HepG2 (cell line): Measurements from ENCODE around the gene PGK2. TPM values are rescaled to one million over a fixed set of nuclear protein-coding genes. Genes with fewer than 3 reads are reported as not detected.

ENCODE experiments used
- AGO2 ChIP-seq: fragments of 200-400 bp; formaldehyde crosslinking; optimal IDR thresholded peaks from 2 replicates; pipeline ENCODE3; 2017; ENCODE audit warnings: mild to moderate bottlenecking, low read depth, low read length, moderate library complexity
- CENPT ChIP-seq: sonication (generic); formaldehyde crosslinking; IDR thresholded peaks from 2 replicates; pipeline ENCODE4 v1.8.0; 2022; ENCODE audit warnings: low read depth, mild to moderate bottlenecking, moderate library complexity, missing genetic modification reagents
- CENPX ChIP-seq: sonication (generic); formaldehyde crosslinking; IDR thresholded peaks from 2 replicates; pipeline ENCODE4 v1.9.0; 2021; ENCODE audit warnings: mild to moderate bottlenecking, missing genetic modification reagents, moderate library complexity
- CHCHD3 ChIP-seq: sonication (generic); formaldehyde crosslinking; IDR thresholded peaks from 2 replicates; pipeline ENCODE4 v1.8.0; 2022; ENCODE audit warnings: mild to moderate bottlenecking, missing genetic modification reagents, moderate library complexity
- EED ChIP-seq: sonication (generic); formaldehyde crosslinking; IDR thresholded peaks from 2 replicates; pipeline ENCODE4 v1.5.0; 2020; ENCODE audit warnings: mild to moderate bottlenecking, missing genetic modification reagents
- ETV6 ChIP-seq: sonication (generic); formaldehyde crosslinking; conservative IDR thresholded peaks from 2 replicates; pipeline ENCODE4 v1.4.0; 2020; ENCODE audit warnings: missing genetic modification reagents
- GLI4 ChIP-seq: sonication (generic); formaldehyde crosslinking; IDR thresholded peaks from 2 replicates; pipeline ENCODE4 v1.5.1; 2020; ENCODE audit warnings: missing genetic modification reagents, mild to moderate bottlenecking, moderate library complexity, borderline replicate concordance
- HMG20A ChIP-seq: IDR thresholded peaks from 2 replicates; pipeline ENCODE4 v1.6.1; 2016; ENCODE audit warnings: borderline replicate concordance
- KDM1A ChIP-seq: IDR thresholded peaks from 2 replicates; pipeline ENCODE4 v1.6.1; 2016; ENCODE audit warnings: missing compliant biosample characterization
- KDM5B ChIP-seq: sonication (generic); formaldehyde crosslinking; IDR thresholded peaks from 2 replicates; pipeline ENCODE4 v1.4.0; 2020; ENCODE audit warnings: missing genetic modification reagents, mild to moderate bottlenecking, borderline replicate concordance
- KLF13 ChIP-seq: sonication (generic); formaldehyde crosslinking; IDR thresholded peaks from 2 replicates; pipeline ENCODE4 v1.4.0; 2020; ENCODE audit warnings: mild to moderate bottlenecking, missing genetic modification reagents
- KMT2B ChIP-seq: IDR thresholded peaks from 2 replicates; pipeline ENCODE4 v1.6.1; 2016; ENCODE audit warnings: missing genetic modification reagents, missing compliant biosample characterization
- LRRFIP1 ChIP-seq: sonication (generic); formaldehyde crosslinking; conservative IDR thresholded peaks from 2 replicates; pipeline ENCODE4 v1.4.0; 2020; ENCODE audit warnings: missing genetic modification reagents
- MXI1 ChIP-seq: IDR thresholded peaks from 3 replicates; pipeline ENCODE4 v1.6.1; 2012; ENCODE audit warnings: low read depth, low read length, inconsistent platforms, borderline replicate concordance
- PAF1 ChIP-seq: IDR thresholded peaks from 2 replicates; pipeline ENCODE4 v1.6.1; 2016; ENCODE audit warnings: missing genetic modification reagents, missing compliant biosample characterization
- SMAD9 ChIP-seq: sonication (generic); formaldehyde crosslinking; IDR thresholded peaks from 2 replicates; pipeline ENCODE4 v1.5.1; 2020; ENCODE audit warnings: mild to moderate bottlenecking, missing genetic modification reagents
- YEATS4 ChIP-seq: sonication (generic); formaldehyde crosslinking; IDR thresholded peaks from 2 replicates; pipeline ENCODE4 v1.4.0; 2020; ENCODE audit warnings: missing genetic modification reagents, borderline replicate concordance
- ZFP41 ChIP-seq: sonication (generic); formaldehyde crosslinking; IDR thresholded peaks from 2 replicates; pipeline ENCODE4 v1.4.0; 2020; ENCODE audit warnings: mild to moderate bottlenecking, missing genetic modification reagents, borderline replicate concordance
- ZNF224 ChIP-seq: sonication (generic); formaldehyde crosslinking; IDR thresholded peaks from 2 replicates; pipeline ENCODE4 v1.5.0; 2020; ENCODE audit warnings: mild to moderate bottlenecking, missing genetic modification reagents
- ZNF232 ChIP-seq: sonication (generic); formaldehyde crosslinking; IDR thresholded peaks from 2 replicates; pipeline ENCODE4 v1.4.0; 2020; ENCODE audit warnings: missing genetic modification reagents, borderline replicate concordance
- ZNF264 ChIP-seq: sonication (generic); formaldehyde crosslinking; IDR thresholded peaks from 2 replicates; pipeline ENCODE4 v1.4.0; 2020; ENCODE audit warnings: missing genetic modification reagents
- ZNF564 ChIP-seq: sonication (generic); formaldehyde crosslinking; IDR thresholded peaks from 2 replicates; pipeline ENCODE4 v1.8.1; 2023; ENCODE audit warnings: mild to moderate bottlenecking, missing genetic modification reagents
- ZNF572 ChIP-seq: sonication (generic); formaldehyde crosslinking; IDR thresholded peaks from 2 replicates; pipeline ENCODE4 v1.5.1; 2020; ENCODE audit warnings: mild to moderate bottlenecking, missing genetic modification reagents
- polyA plus RNA-seq, 8 experiments: library from polyadenylated mRNA; depleted of rRNA in 3 of 8; stranded (reverse) in 7 of 8; unstranded in 1 of 8; fragments of >200 nt; fragmentation: Illumina TruSeq in 4 of 8; extraction: Trizol in 4 of 8; gene quantifications; 2 replicates each; pipeline versions ENCODE4 v1.2.1 to v1.2.3, GENCODE V29; 2011 to 2016; ENCODE audit warnings: low read depth in 4 of 8, missing spikeins in 1 of 8, mixed read lengths in 1 of 8; ENCODE audit not compliant: insufficient read depth in 1 of 8
- total RNA-seq, 5 experiments: library from RNA; depleted of rRNA; stranded (reverse); fragments of >200 nt; fragmentation: Illumina TruSeq; extraction: Trizol; gene quantifications; 2 replicates each; pipeline ENCODE4 v1.2.3, GENCODE V29; 2016; ENCODE audit warnings: low read depth in 1 of 5
- TF ChIP-seq, protein P1 (sequence below): sonication (generic); formaldehyde crosslinking; IDR thresholded peaks from 2 replicates; pipeline ENCODE4 v1.9.0; 2021; ENCODE audit warnings: missing genetic modification reagents, borderline replicate concordance
- TF ChIP-seq, protein P2 (sequence below): sonication (generic); formaldehyde crosslinking; IDR thresholded peaks from 2 replicates; pipeline ENCODE4 v1.9.0; 2021; ENCODE audit warnings: missing genetic modification reagents, borderline replicate concordance

Gene PGK2
- total and polyA plus RNA-seq, 2 of the 13 experiments (the other 11 are each of a cell fraction or from before 2014, with no cell fraction given) = not detected

GRCh38 chr6:49766762-49767161, 20.3 kb downstream of the PGK2 start (continued):
- TF ChIP-seq, protein P1, sequence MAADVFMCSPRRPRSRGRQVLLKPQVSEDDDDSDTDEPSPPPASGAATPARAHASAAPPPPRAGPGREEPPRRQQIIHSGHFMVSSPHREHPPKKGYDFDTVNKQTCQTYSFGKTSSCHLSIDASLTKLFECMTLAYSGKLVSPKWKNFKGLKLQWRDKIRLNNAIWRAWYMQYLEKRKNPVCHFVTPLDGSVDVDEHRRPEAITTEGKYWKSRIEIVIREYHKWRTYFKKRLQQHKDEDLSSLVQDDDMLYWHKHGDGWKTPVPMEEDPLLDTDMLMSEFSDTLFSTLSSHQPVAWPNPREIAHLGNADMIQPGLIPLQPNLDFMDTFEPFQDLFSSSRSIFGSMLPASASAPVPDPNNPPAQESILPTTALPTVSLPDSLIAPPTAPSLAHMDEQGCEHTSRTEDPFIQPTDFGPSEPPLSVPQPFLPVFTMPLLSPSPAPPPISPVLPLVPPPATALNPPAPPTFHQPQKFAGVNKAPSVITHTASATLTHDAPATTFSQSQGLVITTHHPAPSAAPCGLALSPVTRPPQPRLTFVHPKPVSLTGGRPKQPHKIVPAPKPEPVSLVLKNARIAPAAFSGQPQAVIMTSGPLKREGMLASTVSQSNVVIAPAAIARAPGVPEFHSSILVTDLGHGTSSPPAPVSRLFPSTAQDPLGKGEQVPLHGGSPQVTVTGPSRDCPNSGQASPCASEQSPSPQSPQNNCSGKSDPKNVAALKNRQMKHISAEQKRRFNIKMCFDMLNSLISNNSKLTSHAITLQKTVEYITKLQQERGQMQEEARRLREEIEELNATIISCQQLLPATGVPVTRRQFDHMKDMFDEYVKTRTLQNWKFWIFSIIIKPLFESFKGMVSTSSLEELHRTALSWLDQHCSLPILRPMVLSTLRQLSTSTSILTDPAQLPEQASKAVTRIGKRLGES (CRISPR knock-in tag) = no peak
- TF ChIP-seq HMG20A (CRISPR knock-in tag) (peak; percentile 97), KDM5B (CRISPR knock-in tag) (no peak), PAF1 (no peak), SMAD9 (no peak), GLI4 (CRISPR knock-in tag) (no peak), KLF13 (no peak), CHCHD3 (CRISPR knock-in tag) (no peak), CENPX (CRISPR knock-in tag) (no peak), CENPT (no peak), KMT2B (CRISPR knock-in tag) (peak; percentile 70; the same call in 1 of the 2 replicates), YEATS4 (no peak; the same call in 1 of the 2 replicates), ZFP41 (CRISPR knock-in tag) (no peak), MXI1 (no peak), ZNF232 (CRISPR knock-in tag) (no peak), KDM1A (CRISPR knock-in tag) (0 out of 2 replicates have a peak, but pooled peaks have one; percentile 61), EED (CRISPR knock-in tag) (no peak), ZNF572 (CRISPR knock-in tag) (no peak), ZNF564 (CRISPR knock-in tag) (no peak), AGO2 (no peak), ZNF224 (no peak), ZNF264 (CRISPR knock-in tag) (peak; percentile 89; the same call in 1 of the 2 replicates), ETV6 (CRISPR knock-in tag) (no peak), LRRFIP1 (CRISPR knock-in tag) (no peak)
- TF ChIP-seq, protein P2, sequence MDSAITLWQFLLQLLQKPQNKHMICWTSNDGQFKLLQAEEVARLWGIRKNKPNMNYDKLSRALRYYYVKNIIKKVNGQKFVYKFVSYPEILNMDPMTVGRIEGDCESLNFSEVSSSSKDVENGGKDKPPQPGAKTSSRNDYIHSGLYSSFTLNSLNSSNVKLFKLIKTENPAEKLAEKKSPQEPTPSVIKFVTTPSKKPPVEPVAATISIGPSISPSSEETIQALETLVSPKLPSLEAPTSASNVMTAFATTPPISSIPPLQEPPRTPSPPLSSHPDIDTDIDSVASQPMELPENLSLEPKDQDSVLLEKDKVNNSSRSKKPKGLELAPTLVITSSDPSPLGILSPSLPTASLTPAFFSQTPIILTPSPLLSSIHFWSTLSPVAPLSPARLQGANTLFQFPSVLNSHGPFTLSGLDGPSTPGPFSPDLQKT (CRISPR knock-in tag) = no peak
